ENCODE data around the gene CACNA1G.

CACNA1G gene

DNA sequence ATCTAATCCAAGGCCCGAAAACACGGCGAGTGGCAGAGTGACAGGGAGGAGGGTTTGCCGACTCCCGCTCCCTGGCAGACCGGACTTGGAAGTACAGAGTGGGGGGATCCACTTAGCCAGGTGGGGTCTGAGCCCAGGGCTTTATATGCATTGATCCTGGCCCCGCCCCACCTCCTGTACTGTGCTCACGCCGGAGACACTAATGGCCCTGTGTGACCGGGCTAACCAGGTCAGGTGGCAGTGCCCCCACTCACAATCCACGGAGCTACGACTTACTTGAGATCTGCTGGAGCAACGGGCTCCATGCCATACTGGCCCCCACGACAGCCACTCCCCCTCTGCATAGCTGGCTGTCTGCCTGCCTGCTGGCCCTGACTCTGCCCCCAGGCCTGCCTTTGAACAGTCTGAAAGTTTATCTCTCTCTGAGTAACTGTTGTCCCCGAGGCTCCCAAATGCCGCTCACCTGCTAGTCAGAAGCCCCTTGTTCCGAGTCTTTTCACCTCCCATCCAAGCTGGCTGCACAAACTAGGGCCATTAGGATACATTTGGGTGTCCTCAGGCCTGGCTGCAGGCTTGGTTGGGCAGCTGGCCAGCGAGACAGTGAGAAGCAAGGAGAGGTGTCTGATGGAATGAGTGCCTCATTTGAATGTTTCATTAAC is 28.0 kb downstream of the CACNA1G start:
- no peak for DNase-seq (ENCODE audit: low read depth in 2 of 2)

DNA sequence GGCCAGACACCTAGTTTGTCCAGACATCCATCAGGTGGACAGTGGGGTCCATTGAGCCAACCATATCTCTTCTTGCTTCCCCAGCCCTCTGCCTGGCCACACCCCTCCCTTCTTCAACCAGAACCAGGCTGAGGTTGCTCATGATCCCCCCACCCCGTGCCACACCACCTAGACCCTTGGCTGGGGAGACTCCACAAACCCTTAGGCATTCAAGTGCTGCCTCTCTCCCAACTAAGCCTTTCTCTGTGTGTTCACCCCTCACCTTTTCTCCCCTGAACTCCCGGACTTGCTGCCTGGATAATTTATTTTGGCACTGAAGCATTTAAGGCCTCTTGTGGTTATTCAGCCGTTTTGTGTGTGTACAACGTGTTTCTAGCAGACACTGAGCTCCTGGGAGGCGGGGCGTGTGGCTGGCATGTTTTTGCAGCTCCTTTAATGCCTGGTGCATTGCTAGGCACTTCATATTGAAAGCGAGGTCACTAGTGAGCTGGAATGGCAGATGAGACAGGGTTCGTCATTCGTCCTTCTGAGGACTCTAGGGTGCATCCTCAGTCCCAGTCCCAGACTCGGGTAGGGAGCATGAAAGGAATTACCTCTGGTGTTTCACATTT is 28.7 kb downstream of the CACNA1G start:
- no peak for DNase-seq (ENCODE audit: low read depth in 2 of 2)

DNA sequence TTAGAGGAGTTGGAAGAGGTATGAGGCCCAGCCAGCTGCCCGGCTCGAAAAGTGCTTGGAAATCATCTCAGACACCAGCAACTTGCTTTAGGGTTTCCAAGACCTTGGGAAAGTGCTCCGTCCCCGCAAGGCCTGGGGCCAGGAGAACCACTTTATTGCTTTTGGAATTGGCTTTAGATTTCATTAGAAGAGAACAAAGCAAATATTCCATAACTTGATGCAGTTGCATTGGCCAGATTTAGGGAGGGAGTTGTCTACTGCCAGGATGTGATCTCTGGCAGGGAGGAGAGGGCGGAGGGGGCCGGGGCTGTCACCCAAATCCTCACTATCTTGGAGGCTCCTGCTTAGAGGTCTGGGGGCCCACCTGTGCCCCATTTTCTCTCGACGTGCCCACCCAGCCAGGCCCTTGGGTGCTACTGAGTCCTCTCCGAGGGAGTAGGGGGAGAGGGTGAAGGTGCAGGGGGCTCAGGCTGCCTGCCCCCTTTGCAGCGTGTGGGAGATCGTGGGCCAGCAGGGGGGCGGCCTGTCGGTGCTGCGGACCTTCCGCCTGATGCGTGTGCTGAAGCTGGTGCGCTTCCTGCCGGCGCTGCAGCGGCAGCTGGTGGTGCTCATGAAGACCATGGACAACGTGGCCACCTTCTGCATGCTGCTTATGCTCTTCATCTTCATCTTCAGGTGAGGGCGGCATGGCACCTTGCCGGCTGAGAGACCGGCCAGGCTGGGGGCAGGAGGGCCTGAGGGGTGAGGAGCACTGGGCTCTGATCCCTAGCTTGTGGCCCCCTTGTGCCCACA is 30.6 kb downstream of the CACNA1G start:
- no peak for DNase-seq (ENCODE audit: low read depth in 2 of 2)

DNA sequence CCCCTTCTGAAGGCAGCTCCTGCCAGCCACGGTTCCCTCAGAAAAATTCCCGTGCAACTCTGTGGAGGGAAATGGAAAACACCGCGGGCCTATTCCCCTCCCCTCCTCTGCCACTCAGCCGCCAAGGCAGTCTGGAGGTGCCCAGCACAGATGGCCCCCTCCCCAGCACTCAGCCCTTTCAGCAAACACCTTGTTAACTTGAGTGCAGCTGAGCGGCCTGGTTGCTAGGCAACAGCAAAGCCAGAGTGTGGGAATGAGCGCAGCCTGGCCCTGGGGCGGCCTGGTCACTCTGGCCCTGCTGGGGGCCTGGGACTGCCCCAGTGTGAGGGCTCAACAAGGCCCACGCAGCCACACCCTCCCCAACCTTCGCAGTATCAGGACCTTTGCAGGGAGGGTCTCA is 32.8 kb downstream of the CACNA1G start:
- DNase-seq (ENCODE audit: low read depth in 2 of 2): no peak

DNA sequence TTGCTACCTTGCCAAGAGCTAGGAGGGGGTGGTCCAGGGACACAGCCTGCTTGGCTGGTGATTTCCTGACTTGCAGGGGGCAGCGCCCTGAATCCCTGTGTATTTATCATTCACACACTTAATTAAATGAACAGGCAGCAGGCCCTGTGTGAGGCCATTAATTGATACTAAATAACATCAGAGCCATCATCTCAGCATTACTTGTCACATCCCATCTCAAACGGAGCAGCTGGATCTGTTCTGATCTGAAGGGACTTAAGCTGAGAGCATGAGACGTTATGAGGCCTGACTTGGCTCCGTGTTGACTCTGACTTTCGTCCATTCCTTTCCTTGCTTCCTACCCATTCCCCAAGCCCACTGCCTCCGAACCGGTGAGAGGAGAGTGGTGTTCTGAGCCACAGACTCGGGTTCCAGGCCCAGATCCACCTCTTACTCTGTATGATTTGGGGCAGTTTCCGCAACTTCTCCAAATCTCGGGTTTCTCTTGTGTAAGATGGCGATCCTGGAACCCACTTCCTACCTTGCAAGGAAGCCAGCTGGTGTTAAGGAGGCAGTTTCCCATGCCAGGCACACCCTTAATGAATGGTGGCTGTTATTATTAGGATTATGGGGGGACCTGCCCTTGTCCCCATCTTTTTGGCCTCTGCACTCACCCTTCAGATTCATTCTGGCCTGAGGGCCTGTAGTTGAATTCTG is 33.8 kb downstream of the CACNA1G start:
- no peak for DNase-seq (ENCODE audit: low read depth in 2 of 2)

DNA sequence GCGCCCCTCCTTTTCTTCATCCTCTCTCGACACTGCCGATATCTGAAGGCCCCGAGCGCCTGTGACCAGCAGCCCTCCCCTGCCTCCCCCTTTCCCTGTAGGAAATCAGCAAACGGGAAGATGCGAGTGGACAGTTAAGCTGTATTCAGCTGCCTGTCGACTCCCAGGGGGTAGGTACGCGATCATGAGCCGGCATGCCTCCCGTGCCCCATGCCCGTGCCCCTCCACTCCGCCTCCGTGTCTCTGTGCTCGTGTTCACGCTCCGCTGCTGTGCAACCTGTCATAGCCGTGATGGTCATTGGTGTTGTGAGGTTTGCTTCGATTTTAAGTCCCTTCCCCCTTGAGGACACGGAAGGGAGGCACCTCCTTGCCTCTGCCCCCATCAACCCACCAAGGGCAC is 34.4 kb downstream of the CACNA1G start:
- no peak for DNase-seq (ENCODE audit: low read depth in 2 of 2)

DNA sequence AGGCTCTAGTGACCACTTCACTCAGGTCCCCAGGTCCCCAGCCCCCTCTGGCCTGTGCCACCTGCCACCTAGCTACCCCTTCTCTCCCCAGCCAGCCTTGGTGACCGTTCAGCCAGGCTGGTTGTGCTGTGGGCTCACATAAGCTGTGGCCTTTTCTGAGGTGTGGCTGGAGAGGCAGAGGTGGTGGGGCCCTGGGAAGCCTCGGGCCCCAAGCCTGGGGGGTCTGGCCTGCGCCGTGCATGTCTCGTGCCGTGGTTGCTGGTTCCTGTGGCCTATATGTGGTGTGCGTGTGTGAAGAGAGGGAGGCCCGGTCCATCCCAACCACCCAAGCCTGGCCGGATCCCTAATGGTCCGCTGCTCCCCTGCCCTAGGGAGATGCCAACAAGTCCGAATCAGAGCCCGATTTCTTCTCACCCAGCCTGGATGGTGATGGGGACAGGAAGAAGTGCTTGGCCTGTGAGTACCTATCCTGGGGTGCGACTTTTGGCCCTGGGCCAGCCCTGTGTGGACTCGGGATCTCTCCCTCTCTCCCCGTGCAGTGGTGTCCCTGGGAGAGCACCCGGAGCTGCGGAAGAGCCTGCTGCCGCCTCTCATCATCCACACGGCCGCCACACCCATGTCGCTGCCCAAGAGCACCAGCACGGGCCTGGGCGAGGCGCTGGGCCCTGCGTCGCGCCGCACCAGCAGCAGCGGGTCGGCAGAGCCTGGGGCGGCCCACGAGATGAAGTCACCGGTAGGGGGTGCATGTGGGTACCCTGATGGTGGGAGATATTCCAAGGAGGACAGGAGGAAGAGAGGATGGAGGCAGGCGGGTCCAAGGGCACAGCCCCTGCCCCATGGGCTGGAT is 35.9 kb downstream of the CACNA1G start:
- no peak for DNase-seq (ENCODE audit: low read depth in 2 of 2)

DNA sequence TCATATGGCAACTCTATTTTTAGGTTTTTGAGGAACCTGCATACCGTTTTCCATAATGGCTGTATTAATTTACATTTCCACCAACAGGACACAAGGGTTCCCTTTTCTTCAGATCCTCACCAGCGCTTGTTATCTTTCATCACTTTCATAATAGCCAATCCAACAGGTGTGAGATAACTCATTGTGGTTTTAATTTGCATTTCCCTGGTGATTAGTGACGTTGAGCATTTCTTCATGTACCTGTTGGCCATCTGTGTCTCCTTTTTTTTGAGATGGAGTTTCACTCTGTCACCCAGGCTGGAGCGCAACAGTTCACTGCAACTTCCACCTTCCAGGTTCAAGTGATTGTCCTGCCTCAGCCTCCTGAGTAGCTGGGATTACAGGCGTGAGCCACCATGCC is 38.0 kb downstream of the CACNA1G start:
- DNase-seq (ENCODE audit: low read depth in 2 of 2): no peak

DNA sequence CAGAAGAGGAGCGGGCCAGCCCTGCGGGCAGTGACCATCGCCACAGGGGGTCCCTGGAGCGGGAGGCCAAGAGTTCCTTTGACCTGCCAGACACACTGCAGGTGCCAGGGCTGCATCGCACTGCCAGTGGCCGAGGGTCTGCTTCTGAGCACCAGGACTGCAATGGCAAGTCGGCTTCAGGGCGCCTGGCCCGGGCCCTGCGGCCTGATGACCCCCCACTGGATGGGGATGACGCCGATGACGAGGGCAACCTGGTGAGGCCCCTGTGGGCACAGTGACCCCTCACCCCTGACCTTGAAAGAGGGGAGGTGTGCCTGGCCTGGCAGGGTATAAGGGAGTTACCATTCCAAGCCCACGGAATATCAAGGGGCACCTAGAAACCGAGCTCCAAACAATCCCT is 39.1 kb downstream of the CACNA1G start:
- DNase-seq (ENCODE audit: low read depth in 2 of 2): no peak

DNA sequence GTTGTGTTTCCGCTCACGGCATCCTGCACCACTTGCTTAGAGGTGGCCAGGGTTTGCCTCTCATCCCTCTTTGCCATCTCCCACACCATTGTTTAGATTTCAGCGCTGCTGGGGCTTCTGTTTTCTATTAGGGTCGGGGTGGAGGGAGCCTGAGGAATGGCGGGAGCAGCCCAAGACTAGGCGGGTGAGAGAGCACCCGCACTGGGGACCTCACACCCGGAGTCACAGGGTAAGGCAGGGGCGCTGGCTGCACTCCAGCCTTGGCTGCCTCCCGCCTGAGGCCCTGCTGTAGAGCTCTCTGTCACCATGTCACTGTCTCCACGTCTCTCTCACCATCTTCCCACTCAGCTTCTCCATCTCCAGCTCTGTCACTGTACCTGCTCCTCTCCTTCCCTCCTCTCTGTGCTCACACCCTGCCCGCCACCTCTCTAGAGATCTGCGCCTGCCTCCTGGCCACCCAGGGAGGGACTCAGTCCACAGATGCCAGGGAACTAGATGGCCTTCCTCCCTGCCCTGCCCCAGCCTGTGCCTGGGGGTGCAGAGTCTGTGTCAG is 41.4 kb downstream of the CACNA1G start:
- no peak for DNase-seq (ENCODE audit: low read depth in 2 of 2)

DNA sequence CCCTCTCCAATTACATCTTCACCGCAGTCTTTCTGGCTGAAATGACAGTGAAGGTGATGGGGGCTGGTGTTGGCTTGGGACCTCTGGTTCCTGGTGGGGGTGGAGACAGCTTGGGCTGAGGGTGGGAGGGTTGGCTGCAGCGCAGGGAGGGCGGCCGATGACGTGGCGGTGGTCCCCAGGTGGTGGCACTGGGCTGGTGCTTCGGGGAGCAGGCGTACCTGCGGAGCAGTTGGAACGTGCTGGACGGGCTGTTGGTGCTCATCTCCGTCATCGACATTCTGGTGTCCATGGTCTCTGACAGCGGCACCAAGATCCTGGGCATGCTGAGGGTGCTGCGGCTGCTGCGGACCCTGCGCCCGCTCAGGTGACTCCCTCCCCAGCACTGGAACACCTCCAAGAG is 42.3 kb downstream of the CACNA1G start:
- no peak for DNase-seq (ENCODE audit: low read depth in 2 of 2)

DNA sequence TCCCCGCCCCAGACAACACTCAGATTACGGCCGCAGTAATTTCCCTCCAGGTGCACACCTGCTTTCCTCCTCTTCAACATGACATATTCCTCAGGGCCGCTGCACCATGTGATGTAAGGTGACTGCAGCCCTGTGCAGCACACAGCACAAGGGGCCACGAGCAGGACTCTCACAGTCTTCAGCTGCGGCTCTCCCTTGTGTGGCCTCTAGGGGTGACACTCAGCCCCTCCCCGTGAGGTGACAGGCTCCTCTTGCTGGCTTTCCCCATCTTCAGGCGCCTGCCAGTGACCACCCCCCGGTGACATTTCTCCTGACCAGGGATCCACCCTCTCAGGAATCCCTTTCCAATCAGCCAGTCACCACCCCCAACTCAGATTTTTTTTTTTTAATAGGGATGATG is 42.8 kb downstream of the CACNA1G start:
- DNase-seq (ENCODE audit: low read depth in 2 of 2): no peak

DNA sequence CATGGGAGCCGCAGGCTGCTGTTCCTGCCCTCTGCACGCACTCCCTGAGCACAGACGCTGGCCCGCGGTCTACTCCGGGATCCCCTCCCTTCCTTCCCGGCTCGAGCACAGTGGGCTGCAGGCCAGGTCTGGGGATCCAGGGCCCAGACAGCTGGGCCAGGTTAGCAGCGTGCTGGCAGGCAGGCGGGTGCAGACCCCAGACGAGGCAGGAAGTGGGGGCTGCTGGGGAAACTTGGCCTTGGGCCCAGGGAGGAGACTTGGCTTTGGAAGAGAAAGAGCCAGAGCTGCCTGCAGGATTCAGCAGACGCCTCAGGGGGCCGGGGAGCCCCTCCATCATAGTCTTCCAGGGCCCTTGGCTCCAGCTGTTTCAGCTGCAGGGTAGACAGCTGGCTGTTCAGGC is 44.0 kb downstream of the CACNA1G start:
- DNase-seq (ENCODE audit: low read depth in 2 of 2): no peak

DNA sequence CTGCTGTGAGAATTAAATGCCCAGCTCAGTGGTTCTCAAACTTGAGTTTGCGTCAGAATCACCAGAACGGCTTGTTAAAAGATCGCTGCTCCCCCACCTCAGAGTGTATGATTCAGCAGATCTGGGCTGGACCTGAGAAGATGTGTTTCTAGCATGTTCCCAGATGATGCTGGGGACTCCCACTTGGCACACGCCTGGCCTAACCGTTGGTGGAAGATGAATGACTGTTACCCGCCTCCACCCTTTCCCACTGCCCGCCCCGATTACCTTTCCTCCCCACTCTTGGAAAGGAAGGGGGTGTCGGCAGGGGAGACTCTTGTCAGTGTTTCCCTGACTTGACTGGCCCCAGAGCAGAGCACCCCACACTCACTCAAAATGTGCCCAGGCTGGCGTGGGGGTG is 44.9 kb downstream of the CACNA1G start:
- DNase-seq (ENCODE audit: low read depth in 2 of 2): no peak

DNA sequence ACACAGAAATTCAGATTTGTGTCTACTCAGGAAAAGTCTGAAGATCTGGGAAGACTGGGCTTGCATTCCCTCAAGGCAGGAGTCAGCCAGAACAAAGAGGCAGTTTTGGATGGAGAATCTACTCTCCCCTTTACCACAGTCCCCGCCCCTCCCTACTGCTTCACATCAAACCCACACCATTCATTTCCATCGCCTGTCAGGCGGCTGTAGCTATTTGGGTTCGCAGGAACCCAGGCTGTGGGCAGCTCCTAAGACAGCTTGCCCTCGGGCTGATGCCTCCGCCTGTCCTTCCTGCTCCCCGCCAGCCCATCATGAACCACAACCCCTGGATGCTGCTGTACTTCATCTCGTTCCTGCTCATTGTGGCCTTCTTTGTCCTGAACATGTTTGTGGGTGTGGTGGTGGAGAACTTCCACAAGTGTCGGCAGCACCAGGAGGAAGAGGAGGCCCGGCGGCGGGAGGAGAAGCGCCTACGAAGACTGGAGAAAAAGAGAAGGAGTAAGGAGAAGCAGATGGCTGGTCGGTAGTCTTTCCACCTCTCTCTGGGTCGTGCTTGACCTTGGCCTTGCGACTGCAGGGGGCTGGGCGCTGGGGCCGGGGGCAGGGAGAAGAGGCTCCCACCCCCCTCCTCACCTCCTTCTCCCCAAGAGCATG is 47.1 kb downstream of the CACNA1G start:
- DNase-seq (ENCODE audit: low read depth in 2 of 2): no peak

DNA sequence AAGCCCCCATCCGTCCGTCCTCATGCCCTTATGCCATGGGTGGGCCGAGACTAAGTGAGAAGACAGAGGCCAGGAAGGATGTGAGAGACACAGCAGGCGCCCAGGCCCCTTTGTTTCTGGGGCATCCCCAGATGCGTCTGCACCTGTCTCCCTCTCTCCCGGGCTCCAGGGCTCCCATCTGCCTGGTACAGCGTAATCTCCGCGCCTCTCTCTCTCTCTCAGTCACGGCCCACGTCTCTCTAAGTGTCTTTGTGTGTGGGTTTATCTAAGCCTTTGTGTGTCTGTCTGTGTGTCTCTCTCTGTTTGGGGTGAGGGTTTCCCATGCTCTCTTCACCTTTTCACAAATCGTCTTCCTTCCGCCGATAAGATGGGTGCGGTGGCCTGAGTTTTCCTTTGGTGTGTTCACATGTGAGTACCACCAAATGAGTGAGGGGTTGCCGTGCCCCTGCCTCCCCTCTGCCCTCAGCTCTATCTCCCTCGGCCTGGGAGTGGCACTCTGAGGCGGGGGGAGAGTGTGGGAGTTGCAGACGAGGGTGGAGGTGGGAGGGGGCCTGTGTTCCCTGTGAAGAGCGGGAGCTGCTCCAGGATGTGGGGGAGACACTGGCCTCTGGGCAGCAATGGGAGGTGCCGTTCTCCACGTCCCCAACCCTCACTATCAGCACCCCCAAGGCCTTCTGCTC is 48.3 kb downstream of the CACNA1G start:
- no peak for DNase-seq (ENCODE audit: low read depth in 2 of 2)

DNA sequence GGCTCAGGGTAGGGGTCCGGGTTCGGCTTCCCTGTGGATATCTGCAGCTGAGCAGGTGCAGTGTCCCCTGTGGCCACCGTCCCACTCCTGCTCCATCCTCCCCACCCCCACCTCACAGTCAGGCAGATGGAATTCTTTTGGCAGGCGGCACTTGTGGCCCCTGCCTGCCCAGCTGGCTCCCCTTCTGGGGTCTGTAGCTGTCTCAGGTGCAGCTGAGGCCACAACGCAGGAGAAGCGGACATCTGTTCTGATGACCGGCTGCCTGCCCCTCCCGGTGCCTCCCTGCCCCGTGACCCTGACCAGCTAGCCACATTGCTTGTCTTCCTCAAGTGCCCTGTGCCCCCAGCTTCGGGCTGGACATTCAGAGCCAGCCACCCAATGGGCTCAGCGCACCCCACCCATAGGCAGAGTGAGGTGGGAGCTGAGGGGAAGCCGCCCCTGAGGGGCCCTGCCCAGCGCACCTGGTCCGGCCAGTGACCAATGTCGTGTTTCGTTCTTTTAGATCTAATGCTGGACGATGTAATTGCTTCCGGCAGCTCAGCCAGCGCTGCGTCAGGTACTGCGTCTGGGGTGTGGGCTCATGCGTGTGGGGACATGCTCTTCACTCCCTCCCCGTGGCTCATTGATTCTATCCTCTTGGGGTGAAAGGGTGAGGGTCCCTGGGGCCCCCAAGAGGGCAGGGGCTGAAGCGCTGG is 49.0 kb downstream of the CACNA1G start:
- DNase-seq (ENCODE audit: low read depth in 2 of 2): no peak

DNA sequence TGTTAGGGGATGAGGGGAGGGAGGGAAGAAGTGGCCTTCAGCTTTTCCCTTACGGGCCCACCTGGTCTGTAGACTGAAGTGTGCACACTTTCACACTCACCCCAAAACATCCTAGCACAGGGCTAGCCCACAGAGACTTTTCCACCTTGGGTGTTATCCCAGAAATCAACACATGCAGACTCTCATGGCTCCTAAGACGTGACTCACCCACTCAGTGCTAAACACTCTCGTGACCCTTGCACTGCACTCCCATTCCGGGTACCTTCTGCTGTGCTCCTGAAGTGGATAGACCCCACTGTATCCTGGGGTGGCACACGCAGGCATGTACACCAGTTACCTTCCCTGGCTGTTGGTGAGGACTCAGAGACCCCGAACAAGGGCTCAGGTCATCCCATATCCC is 51.1 kb downstream of the CACNA1G start:
- no peak for DNase-seq (ENCODE audit: low read depth in 2 of 2)

DNA sequence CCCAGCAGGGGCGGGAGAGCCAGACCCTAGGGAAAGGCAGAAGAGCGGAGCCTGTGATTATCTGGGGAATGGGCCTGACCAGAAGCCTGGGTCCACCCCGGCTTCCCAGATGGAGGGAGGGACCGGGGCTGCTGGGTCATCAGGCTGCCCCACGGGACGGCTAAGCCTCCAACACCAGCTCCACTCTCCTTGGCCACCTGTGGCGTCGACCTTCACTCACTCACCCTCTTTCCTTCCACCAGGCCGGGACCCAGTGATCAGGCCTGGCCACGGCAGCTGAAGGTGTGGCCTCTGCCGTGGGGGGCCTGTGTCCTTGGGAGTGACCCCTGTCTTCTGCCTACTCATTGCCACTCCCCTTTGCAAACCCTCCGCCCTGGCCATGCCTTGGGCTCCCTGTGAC is 51.8 kb downstream of the CACNA1G start:
- DNase-seq (ENCODE audit: low read depth in 2 of 2): no peak
